WTC11 (cell line): ENCODE measurements around the gene CD226. TPM values are rescaled to one million over a fixed set of nuclear protein-coding genes. Genes with fewer than 3 reads are reported as not detected.

Experiments
- ATAC-seq: fragments of 200-7000 bp; cut with Tn5 transposase; 2 replicates; pipeline ENCODE4 v1.10.0; 2021; ENCODE audit warnings: mild to moderate bottlenecking, moderate library complexity
- CTCF ChIA-PET: fragments of 300-600 bp; sonication (Branson Sonifier 250); formaldehyde crosslinking; loops from one replicate; lab custom pipeline; 2021; ENCODE audit warnings: antibody characterized with exemption; lab: Charles Lee
- POLR2A ChIA-PET: fragments of 350-600 bp; sonication (Branson Sonifier 250); formaldehyde crosslinking; loops from one replicate; lab custom pipeline; 2021; ENCODE audit warnings: antibody characterized with exemption; lab: Charles Lee
- DNase-seq: peaks from one replicate; pipeline ENCODE4 v3.0.0; 2021; ENCODE audit warnings: low spot score
- H3K27ac Mint-ChIP-seq: 2 replicates; pipeline ENCODE4 v1.8.0; 2021; ENCODE audit warnings: mixed read lengths
- H3K27me3 Mint-ChIP-seq: 2 replicates; pipeline ENCODE4 v1.8.0; 2021; ENCODE audit warnings: low read depth, mild to moderate bottlenecking, moderate library complexity, mixed read lengths
- H3K36me3 Mint-ChIP-seq: 2 replicates; pipeline ENCODE4 v1.8.0; 2021; ENCODE audit warnings: mixed read lengths
- H3K4me1 Mint-ChIP-seq: 2 replicates; pipeline ENCODE4 v1.8.0; 2022; ENCODE audit warnings: mixed read lengths
- H3K4me3 Mint-ChIP-seq: 2 replicates; pipeline ENCODE4 v1.8.0; 2021; ENCODE audit warnings: mild to moderate bottlenecking, moderate library complexity, mixed read lengths
- H3K9me3 Mint-ChIP-seq: 2 replicates; pipeline ENCODE4 v1.8.0; 2021; ENCODE audit warnings: mixed read lengths
- CBFB ChIP-seq: sonication (generic); formaldehyde crosslinking; IDR thresholded peaks from 2 replicates; pipeline ENCODE4 v1.8.1; 2022; ENCODE audit warnings: mild to moderate bottlenecking, low read depth, missing genetic modification reagents
- CREB1 ChIP-seq: sonication (generic); formaldehyde crosslinking; IDR thresholded peaks from 2 replicates; pipeline ENCODE4 v1.8.0; 2023; ENCODE audit warnings: mild to moderate bottlenecking, missing genetic modification reagents
- EMX1 ChIP-seq: fragments of 250-450 bp; sonication (Bioruptor Pico); IDR thresholded peaks from 2 replicates; pipeline ENCODE4 v1.8.0; 2021; ENCODE audit warnings: mild to moderate bottlenecking
- JAZF1 ChIP-seq: fragments of 250-450 bp; sonication (Bioruptor Pico); IDR thresholded peaks from 2 replicates; pipeline ENCODE4 v1.9.0; 2021; ENCODE audit warnings: moderate library complexity, mild to moderate bottlenecking, inconsistent platforms
- NR1H2 ChIP-seq: sonication (generic); formaldehyde crosslinking; IDR thresholded peaks from 2 replicates; pipeline ENCODE4 v1.9.0; 2021; ENCODE audit warnings: mild to moderate bottlenecking, moderate library complexity, missing genetic modification reagents
- NR3C1 ChIP-seq: sonication (generic); formaldehyde crosslinking; conservative IDR thresholded peaks from 2 replicates; pipeline ENCODE4 v1.8.1; 2023; ENCODE audit warnings: low read depth, mild to moderate bottlenecking, missing genetic modification reagents
- PRRX2 ChIP-seq: fragments of 250-450 bp; sonication (Bioruptor Pico); IDR thresholded peaks from 2 replicates; pipeline ENCODE4 v1.8.0; 2021; ENCODE audit warnings: mild to moderate bottlenecking
- RELA ChIP-seq: sonication (generic); formaldehyde crosslinking; IDR thresholded peaks from 2 replicates; pipeline ENCODE4 v1.8.1; 2022; ENCODE audit warnings: missing genetic modification reagents, mild to moderate bottlenecking, borderline replicate concordance
- SMAD4 ChIP-seq: sonication (generic); formaldehyde crosslinking; IDR thresholded peaks from 2 replicates; pipeline ENCODE4 v1.8.0; 2022; ENCODE audit warnings: mild to moderate bottlenecking, missing genetic modification reagents
- SOX15 ChIP-seq: fragments of 250-450 bp; sonication (Bioruptor Pico); IDR thresholded peaks from 2 replicates; pipeline ENCODE4 v1.9.0; 2021; ENCODE audit warnings: mild to moderate bottlenecking
- TEAD1 ChIP-seq: sonication (generic); formaldehyde crosslinking; IDR thresholded peaks from 2 replicates; pipeline ENCODE4 v1.8.0; 2022; ENCODE audit warnings: mild to moderate bottlenecking, missing genetic modification reagents
- ZNF671 ChIP-seq: fragments of 250-450 bp; sonication (Bioruptor Pico); IDR thresholded peaks from 2 replicates; pipeline ENCODE4 v1.8.0; 2021; ENCODE audit warnings: mild to moderate bottlenecking
- total RNA-seq: library from RNA; stranded (reverse); gene quantifications from 3 replicates; pipeline ENCODE4 v1.2.3, GENCODE V29; 2021
- TF ChIP-seq, protein P1 (sequence below): sonication (generic); formaldehyde crosslinking; IDR thresholded peaks from 2 replicates; pipeline ENCODE4 v1.8.1; 2023; ENCODE audit warnings: mild to moderate bottlenecking, missing genetic modification reagents, moderate library complexity
- TF ChIP-seq, protein P2 (sequence below): fragments of 250-450 bp; sonication (Bioruptor Pico); IDR thresholded peaks from 2 replicates; pipeline ENCODE4 v1.9.0; 2021; ENCODE audit warnings: mild to moderate bottlenecking, borderline replicate concordance
- TF ChIP-seq, protein P3 (sequence below): sonication (generic); formaldehyde crosslinking; IDR thresholded peaks from 2 replicates; pipeline ENCODE4 v1.8.1; 2022; ENCODE audit warnings: low read depth, missing genetic modification reagents, borderline replicate concordance
- TF ChIP-seq, protein P4 (sequence below): sonication (generic); formaldehyde crosslinking; IDR thresholded peaks from 2 replicates; pipeline ENCODE4 v1.8.1; 2023; ENCODE audit warnings: mild to moderate bottlenecking, missing genetic modification reagents

Gene CD226
- total RNA-seq, 1 experiment from 2014 or later = 0.24 TPM

DNA sequence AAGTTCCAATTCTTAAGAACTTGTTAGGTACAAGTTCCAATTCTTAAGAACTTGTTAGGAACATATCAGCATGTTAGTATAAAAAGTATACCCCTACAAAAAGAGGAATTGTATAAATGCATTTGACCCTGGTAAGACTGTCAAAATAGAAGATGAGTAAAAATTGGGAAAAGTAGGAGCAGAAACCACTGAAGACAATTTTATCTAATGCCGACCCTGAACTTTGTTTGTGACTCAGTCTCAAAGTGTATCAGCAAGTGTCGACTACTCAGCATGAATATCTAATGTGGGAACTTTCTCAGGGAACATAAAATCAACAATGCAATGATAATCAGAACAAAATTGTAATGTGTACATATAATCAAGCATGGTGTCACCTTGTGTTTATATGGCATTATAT, 583 bp upstream of the CD226 start:
- no peaks in the 10 kb centered on the region for H3K27me3 Mint-ChIP-seq
- H3K27ac Mint-ChIP-seq = no peak overlapping the region
- peaks cover 16% of the 10 kb centered on the region for H3K9me3 Mint-ChIP-seq
- DNase-seq = no peak
- H3K4me3 Mint-ChIP-seq = no peak overlapping the region
- peaks cover 16% of the 10 kb centered on the region for H3K4me1 Mint-ChIP-seq
- ChIA-PET CTCF (no interaction called here), POLR2A (no interaction called here)
- H3K36me3 Mint-ChIP-seq = no peaks in the 10 kb centered on the region; the same call in 1 of the 2 replicates
- ATAC-seq = no peak
- TF ChIP-seq SMAD4 (CRISPR knock-in tag) (no peak), RELA (no peak), EMX1 (CRISPR knock-in tag) (no peak), CREB1 (no peak), PRRX2 (CRISPR knock-in tag) (no peak), CBFB (CRISPR knock-in tag) (no peak), SOX15 (CRISPR knock-in tag) (no peak), TEAD1 (CRISPR knock-in tag) (no peak), JAZF1 (CRISPR knock-in tag) (no peak), NR1H2 (CRISPR knock-in tag) (no peak), ZNF671 (no peak), NR3C1 (CRISPR knock-in tag) (no peak)
- TF ChIP-seq, protein P1, sequence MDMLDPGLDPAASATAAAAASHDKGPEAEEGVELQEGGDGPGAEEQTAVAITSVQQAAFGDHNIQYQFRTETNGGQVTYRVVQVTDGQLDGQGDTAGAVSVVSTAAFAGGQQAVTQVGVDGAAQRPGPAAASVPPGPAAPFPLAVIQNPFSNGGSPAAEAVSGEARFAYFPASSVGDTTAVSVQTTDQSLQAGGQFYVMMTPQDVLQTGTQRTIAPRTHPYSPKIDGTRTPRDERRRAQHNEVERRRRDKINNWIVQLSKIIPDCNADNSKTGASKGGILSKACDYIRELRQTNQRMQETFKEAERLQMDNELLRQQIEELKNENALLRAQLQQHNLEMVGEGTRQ (CRISPR knock-in tag) = no peak
- TF ChIP-seq, protein P2, sequence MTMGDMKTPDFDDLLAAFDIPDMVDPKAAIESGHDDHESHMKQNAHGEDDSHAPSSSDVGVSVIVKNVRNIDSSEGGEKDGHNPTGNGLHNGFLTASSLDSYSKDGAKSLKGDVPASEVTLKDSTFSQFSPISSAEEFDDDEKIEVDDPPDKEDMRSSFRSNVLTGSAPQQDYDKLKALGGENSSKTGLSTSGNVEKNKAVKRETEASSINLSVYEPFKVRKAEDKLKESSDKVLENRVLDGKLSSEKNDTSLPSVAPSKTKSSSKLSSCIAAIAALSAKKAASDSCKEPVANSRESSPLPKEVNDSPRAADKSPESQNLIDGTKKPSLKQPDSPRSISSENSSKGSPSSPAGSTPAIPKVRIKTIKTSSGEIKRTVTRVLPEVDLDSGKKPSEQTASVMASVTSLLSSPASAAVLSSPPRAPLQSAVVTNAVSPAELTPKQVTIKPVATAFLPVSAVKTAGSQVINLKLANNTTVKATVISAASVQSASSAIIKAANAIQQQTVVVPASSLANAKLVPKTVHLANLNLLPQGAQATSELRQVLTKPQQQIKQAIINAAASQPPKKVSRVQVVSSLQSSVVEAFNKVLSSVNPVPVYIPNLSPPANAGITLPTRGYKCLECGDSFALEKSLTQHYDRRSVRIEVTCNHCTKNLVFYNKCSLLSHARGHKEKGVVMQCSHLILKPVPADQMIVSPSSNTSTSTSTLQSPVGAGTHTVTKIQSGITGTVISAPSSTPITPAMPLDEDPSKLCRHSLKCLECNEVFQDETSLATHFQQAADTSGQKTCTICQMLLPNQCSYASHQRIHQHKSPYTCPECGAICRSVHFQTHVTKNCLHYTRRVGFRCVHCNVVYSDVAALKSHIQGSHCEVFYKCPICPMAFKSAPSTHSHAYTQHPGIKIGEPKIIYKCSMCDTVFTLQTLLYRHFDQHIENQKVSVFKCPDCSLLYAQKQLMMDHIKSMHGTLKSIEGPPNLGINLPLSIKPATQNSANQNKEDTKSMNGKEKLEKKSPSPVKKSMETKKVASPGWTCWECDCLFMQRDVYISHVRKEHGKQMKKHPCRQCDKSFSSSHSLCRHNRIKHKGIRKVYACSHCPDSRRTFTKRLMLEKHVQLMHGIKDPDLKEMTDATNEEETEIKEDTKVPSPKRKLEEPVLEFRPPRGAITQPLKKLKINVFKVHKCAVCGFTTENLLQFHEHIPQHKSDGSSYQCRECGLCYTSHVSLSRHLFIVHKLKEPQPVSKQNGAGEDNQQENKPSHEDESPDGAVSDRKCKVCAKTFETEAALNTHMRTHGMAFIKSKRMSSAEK = no peak
- TF ChIP-seq, protein P3, sequence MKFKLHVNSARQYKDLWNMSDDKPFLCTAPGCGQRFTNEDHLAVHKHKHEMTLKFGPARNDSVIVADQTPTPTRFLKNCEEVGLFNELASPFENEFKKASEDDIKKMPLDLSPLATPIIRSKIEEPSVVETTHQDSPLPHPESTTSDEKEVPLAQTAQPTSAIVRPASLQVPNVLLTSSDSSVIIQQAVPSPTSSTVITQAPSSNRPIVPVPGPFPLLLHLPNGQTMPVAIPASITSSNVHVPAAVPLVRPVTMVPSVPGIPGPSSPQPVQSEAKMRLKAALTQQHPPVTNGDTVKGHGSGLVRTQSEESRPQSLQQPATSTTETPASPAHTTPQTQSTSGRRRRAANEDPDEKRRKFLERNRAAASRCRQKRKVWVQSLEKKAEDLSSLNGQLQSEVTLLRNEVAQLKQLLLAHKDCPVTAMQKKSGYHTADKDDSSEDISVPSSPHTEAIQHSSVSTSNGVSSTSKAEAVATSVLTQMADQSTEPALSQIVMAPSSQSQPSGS (CRISPR knock-in tag) = no peak

DNA sequence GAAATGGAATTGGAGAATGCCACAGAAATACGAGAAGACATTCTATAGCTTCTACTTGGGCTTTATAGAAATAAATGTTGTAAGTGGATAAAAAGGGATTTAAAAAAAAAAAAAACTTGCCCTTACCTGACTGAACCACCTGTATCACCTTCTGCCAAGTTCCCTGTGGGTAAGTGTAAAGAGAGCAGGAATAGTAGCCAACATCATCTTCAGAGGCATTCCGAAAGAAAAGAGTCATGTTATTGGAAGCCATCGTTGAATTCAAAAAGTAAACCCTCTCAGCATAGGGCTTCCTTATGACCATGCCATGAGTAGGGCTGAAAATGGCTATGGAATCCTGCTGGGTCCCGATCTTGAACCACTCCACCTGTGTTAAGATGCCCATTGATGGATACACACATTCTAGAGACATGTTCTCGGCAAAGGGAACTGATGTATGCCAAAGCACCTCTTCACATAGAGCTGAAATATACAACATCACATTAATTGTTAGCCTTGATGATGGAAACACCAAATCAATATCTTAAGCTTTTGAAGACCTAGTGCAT, 991 bp downstream of the CD226 start:
- Mint-ChIP-seq H3K27me3 (no peaks in the 10 kb centered on the region), H3K9me3 (peaks cover 19% of the 10 kb centered on the region), H3K4me3 (no peak overlapping the region), H3K27ac (no peak overlapping the region), H3K4me1 (peaks cover 16% of the 10 kb centered on the region), H3K36me3 (peaks cover 11% of the 10 kb centered on the region)
- CTCF ChIA-PET = no interaction called here
- ATAC-seq = no peak
- POLR2A ChIA-PET = no interaction called here
- TF ChIP-seq, protein P4, sequence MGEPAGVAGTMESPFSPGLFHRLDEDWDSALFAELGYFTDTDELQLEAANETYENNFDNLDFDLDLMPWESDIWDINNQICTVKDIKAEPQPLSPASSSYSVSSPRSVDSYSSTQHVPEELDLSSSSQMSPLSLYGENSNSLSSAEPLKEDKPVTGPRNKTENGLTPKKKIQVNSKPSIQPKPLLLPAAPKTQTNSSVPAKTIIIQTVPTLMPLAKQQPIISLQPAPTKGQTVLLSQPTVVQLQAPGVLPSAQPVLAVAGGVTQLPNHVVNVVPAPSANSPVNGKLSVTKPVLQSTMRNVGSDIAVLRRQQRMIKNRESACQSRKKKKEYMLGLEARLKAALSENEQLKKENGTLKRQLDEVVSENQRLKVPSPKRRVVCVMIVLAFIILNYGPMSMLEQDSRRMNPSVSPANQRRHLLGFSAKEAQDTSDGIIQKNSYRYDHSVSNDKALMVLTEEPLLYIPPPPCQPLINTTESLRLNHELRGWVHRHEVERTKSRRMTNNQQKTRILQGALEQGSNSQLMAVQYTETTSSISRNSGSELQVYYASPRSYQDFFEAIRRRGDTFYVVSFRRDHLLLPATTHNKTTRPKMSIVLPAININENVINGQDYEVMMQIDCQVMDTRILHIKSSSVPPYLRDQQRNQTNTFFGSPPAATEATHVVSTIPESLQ = no peak
- DNase-seq = no peak
